ENCODE data around the gene CHD8. TPM values are rescaled to one million over a fixed set of nuclear protein-coding genes. Genes with fewer than 3 reads are reported as not detected.

The CHD8 gene
- total RNA-seq, 1 experiment from 2014 or later = 135 TPM

GRCh38 chr14:21505012-21505553 lies 49.2 kb upstream of the CHD8 start:
- Histone ChIP-seq H4K5ac (ENCODE audit: insufficient read length, low read depth, low read length) (no peak overlapping the region), H2BK12ac (ENCODE audit: insufficient read length, low read depth, low read length) (no peak overlapping the region), H3K27ac (ENCODE audit: insufficient read length, low read depth, low read length) (no peak overlapping the region), H3K4me2 (ENCODE audit: insufficient read depth, insufficient read length, low read length) (no peak overlapping the region), H3K4ac (ENCODE audit: low read depth, low read length) (no peak overlapping the region), H4K20me1 (ENCODE audit: control insufficient read depth, insufficient read depth, insufficient read length) (no peaks in the 10 kb centered on the region), H2BK5ac (ENCODE audit: insufficient read length, low read length) (no peak overlapping the region), H3K23me2 (ENCODE audit: insufficient read length, low read depth, low read length, poor library complexity, severe bottlenecking) (no peaks in the 10 kb centered on the region), H3K9me3 (ENCODE audit: control insufficient read depth, low read depth, low read length) (no peaks in the 10 kb centered on the region), H3K4me1 (ENCODE audit: insufficient read depth, low read length) (no peaks in the 10 kb centered on the region), H4K91ac (ENCODE audit: insufficient read length, low read depth, low read length) (no peak overlapping the region), H3K23ac (ENCODE audit: insufficient read length, low read depth, low read length) (no peak overlapping the region), H3K9ac (ENCODE audit: extremely low read depth, insufficient read length, low read length) (no peak overlapping the region), H2BK20ac (ENCODE audit: low read depth, low read length, poor library complexity, severe bottlenecking) (no peak overlapping the region), H3T11ph (ENCODE audit: low read length) (no peak overlapping the region), H2AK5ac (ENCODE audit: insufficient read length, low read length) (no peak overlapping the region), H2AFZ (ENCODE audit: low read length) (no peak overlapping the region), H4K8ac (replicated peaks; ENCODE audit: insufficient read length, low read depth, low read length) (no peak overlapping the region), H2BK120ac (ENCODE audit: low read depth, low read length, poor library complexity, severe bottlenecking) (no peak overlapping the region), H3K56ac (ENCODE audit: insufficient read length, low read depth, low read length) (no peak overlapping the region), H3K14ac (ENCODE audit: insufficient read depth, low read length) (no peak overlapping the region), H3K79me2 (ENCODE audit: insufficient read depth, low read length) (peaks cover 14% of the 10 kb centered on the region; the same call in 1 of the 2 replicates), H3K18ac (ENCODE audit: insufficient read length, low read depth, low read length) (no peak overlapping the region), H3K27me3 (ENCODE audit: insufficient read depth, low read length) (no peaks in the 10 kb centered on the region), H2BK15ac (ENCODE audit: low read depth, low read length) (no peak overlapping the region), H3K79me1 (ENCODE audit: insufficient read depth, low read depth, low read length, poor library complexity, severe bottlenecking) (peaks cover 3% of the 10 kb centered on the region)
- TF ChIP-seq CTCF (conservative IDR thresholded peaks at IDR 0.05) = no peak
- peak overlapping the region in 1 of 3 experiments; percentile 66; a peak in 1 of 7 replicates for H3K27ac Mint-ChIP-seq
- peaks cover 20 to 24% of the 10 kb centered on the region in 2 experiments for H3K4me1 Mint-ChIP-seq
- peaks cover 55 to 81% (median 71%) of the 10 kb centered on the region in 3 experiments for H3K36me3 Mint-ChIP-seq (ENCODE audit: insufficient read depth in 1 of 3, low read depth in 3 of 3)
- H3K27me3 Mint-ChIP-seq (ENCODE audit: low read depth) = no peaks in the 10 kb centered on the region
- H3K4me3 Mint-ChIP-seq = no peak overlapping the region; a peak in 1 of 5 replicates
- H3K9me3 Mint-ChIP-seq = no peaks in the 10 kb centered on the region
- no peak for DNase-seq
